HCT116 (cell line): ENCODE results near the gene IFI44. TPM values are rescaled to one million over a fixed set of nuclear protein-coding genes. Genes with fewer than 3 reads are reported as not detected.

Experiments
- ATAC-seq: fragments of 200-7000 bp; cut with Tn5 transposase; 2 replicates; pipeline ENCODE4 v1.9.1; 2020; ENCODE audit warnings: mild to moderate bottlenecking, moderate library complexity
- BruUV-seq: library from RNA; stranded (reverse); fragments of 400-500 nt; replicated peaks from 2 replicates; lab custom pipeline; 2021; lab: Mats Ljungman, UMichigan
- CTCF ChIA-PET: fragments of 300-600 bp; sonication (Branson Sonifier 250); formaldehyde crosslinking; loops from one replicate; lab custom pipeline; 2021; ENCODE audit warnings: antibody characterized with exemption; lab: Charles Lee
- POLR2A ChIA-PET: fragments of 300-600, 350-600 bp; sonication (Branson Sonifier 250); formaldehyde crosslinking; loops from one replicate; lab custom pipeline; 2021; ENCODE audit warnings: antibody characterized with exemption; lab: Charles Lee
- RAD21 ChIA-PET, 2 experiments: fragments of 300-600 bp; sonication (Branson Sonifier 250); formaldehyde crosslinking; loops; one replicate each; lab custom pipeline; 2023; ENCODE audit warnings: low total read pairs in 2 of 2; ENCODE audit not compliant: uncharacterized antibody in 2 of 2, unreplicated experiment in 2 of 2, low non-redundant PET in 1 of 2; lab: Charles Lee
- DNase-seq: peaks from one replicate; pipeline ENCODE4 v3.0.0-alpha.2; 2010; ENCODE audit warnings: low read depth, low spot score
- H2AFZ ChIP-seq: fragments of 200-600 bp; shearing (Covaris generic), sonication (generic); 2 replicates; pipeline ENCODE4 v1.6.1; 2017; ENCODE audit warnings: low read depth, mixed run types, mixed read lengths, antibody characterized with exemption, low read length; ENCODE audit not compliant: poor library complexity, severe bottlenecking
- H3K27ac ChIP-seq: 2 replicates; pipeline ENCODE4 v1.5.1; 2012; ENCODE audit warnings: low read depth, low read length
- H3K27me3 ChIP-seq: fragments of 200-600 bp; sonication (generic); 2 replicates; pipeline ENCODE4 v1.6.1; 2016; ENCODE audit warnings: mixed run types, low read length, mixed read lengths; ENCODE audit not compliant: insufficient read depth
- H3K36me3 ChIP-seq, 2 experiments: fragments of 200-500 bp in 1 of 2; fragments of 200-600 bp in 1 of 2; sonication (Bioruptor generic) in 1 of 2; sonication (generic) in 1 of 2; 2 replicates each; pipeline versions ENCODE4 v1.5.1 to v1.6.1; 2014 to 2016; ENCODE audit warnings: low read length in 2 of 2, inconsistent platforms in 1 of 2, mixed read lengths in 1 of 2, mixed run types in 1 of 2; ENCODE audit not compliant: insufficient read depth in 2 of 2, control insufficient read depth in 1 of 2
- H3K4me1 ChIP-seq, 2 experiments: fragments of 200-600 bp in 1 of 2; sonication (generic) in 1 of 2; 2 replicates each; pipeline versions ENCODE4 v1.5.1 to v1.6.1; 2012 to 2017; ENCODE audit warnings: low read length in 2 of 2, inconsistent platforms in 1 of 2, mild to moderate bottlenecking in 1 of 2, mixed read lengths in 1 of 2, mixed run types in 1 of 2, moderate library complexity in 1 of 2; ENCODE audit not compliant: insufficient read depth in 2 of 2, control insufficient read depth in 1 of 2
- H3K4me2 ChIP-seq: fragments of 200-600 bp; sonication (generic); 2 replicates; pipeline ENCODE4 v1.6.1; 2017; ENCODE audit warnings: mixed run types, low read length, mixed read lengths
- H3K4me3 ChIP-seq, 2 experiments: fragments of 200-600 bp in 1 of 2; sonication (generic) in 1 of 2; replicated peaks in 1 of 2; 2 replicates each; pipeline ENCODE4 v1.5.1; 2011 to 2016; ENCODE audit warnings: low read length in 2 of 2, control low read depth in 1 of 2, low read depth in 1 of 2, mild to moderate bottlenecking in 1 of 2, mixed read lengths in 1 of 2, mixed run types in 1 of 2
- H3K79me2 ChIP-seq: fragments of 200-600 bp; sonication (generic); 2 replicates; pipeline ENCODE4 v1.6.1; 2017; ENCODE audit warnings: mild to moderate bottlenecking, mixed run types, low read length, moderate library complexity, mixed read lengths; ENCODE audit not compliant: insufficient read depth
- H3K9ac ChIP-seq: fragments of 200-600 bp; sonication (generic); 2 replicates; pipeline ENCODE4 v1.6.1; 2016; ENCODE audit warnings: low read length, mixed read lengths
- H3K9me2 ChIP-seq: fragments of 200-600 bp; sonication (generic), shearing (Covaris generic); 2 replicates; pipeline ENCODE4 v1.6.1; 2017; ENCODE audit warnings: mixed run types, mild to moderate bottlenecking, moderate library complexity; ENCODE audit not compliant: insufficient read depth
- H3K9me3 ChIP-seq, 2 experiments: fragments of 200-500 bp in 1 of 2; fragments of 200-600 bp in 1 of 2; sonication (Bioruptor generic) in 1 of 2; sonication (generic) in 1 of 2; 2 replicates each; pipeline ENCODE4 v1.6.1; 2014 to 2017; ENCODE audit warnings: low read length in 2 of 2, mixed read lengths in 2 of 2, inconsistent platforms in 1 of 2, low read depth in 1 of 2, mild to moderate bottlenecking in 1 of 2, mixed run types in 1 of 2, moderate library complexity in 1 of 2; ENCODE audit not compliant: control insufficient read depth in 1 of 2, insufficient read depth in 1 of 2
- H4K20me1 ChIP-seq: fragments of 200-600 bp; sonication (generic), shearing (Covaris generic); 2 replicates; pipeline ENCODE4 v1.6.1; 2017; ENCODE audit warnings: mixed run types, mild to moderate bottlenecking, moderate library complexity; ENCODE audit not compliant: insufficient read depth
- ELF1 ChIP-seq: IDR thresholded peaks from 2 replicates; pipeline ENCODE4 v1.6.1; 2012; ENCODE audit warnings: low read depth, borderline replicate concordance
- EZH2 ChIP-seq: fragments of 200-600 bp; sonication (generic); IDR thresholded peaks from 2 replicates; pipeline ENCODE4 v1.6.1; 2017; ENCODE audit warnings: antibody characterized with exemption, mixed run types
- EZH2phosphoT487 ChIP-seq: fragments of 200-600 bp; IDR thresholded peaks from 2 replicates; pipeline ENCODE4 v1.6.1; 2018; ENCODE audit warnings: antibody characterized with exemption, borderline replicate concordance
- JUND ChIP-seq: IDR thresholded peaks from 2 replicates; pipeline ENCODE4 v1.6.1; 2012
- POLR2A ChIP-seq: IDR thresholded peaks from 2 replicates; pipeline ENCODE4 v1.7.0; 2011; ENCODE audit warnings: borderline replicate concordance; ENCODE audit not compliant: insufficient read depth, insufficient read length; ENCODE audit errors: extremely low read depth
- POLR2AphosphoS5 ChIP-seq: IDR thresholded peaks from 2 replicates; pipeline ENCODE4 v1.6.1; 2011; ENCODE audit warnings: mild to moderate bottlenecking, low read depth, low read length, moderate library complexity
- RAD21 ChIP-seq: IDR thresholded peaks from 2 replicates; pipeline ENCODE4 v1.6.1; 2012; ENCODE audit warnings: low read depth, mild to moderate bottlenecking
- TCF7L2 ChIP-seq: IDR thresholded peaks from 2 replicates; pipeline ENCODE4 v1.7.0; 2011; ENCODE audit warnings: borderline replicate concordance, inconsistent platforms; ENCODE audit not compliant: insufficient read depth, insufficient read length; ENCODE audit errors: extremely low read depth
- ZFX ChIP-seq: fragments of 450-650 bp; IDR thresholded peaks from 2 replicates; pipeline ENCODE4 v1.6.1; 2017
- intact Hi-C: fragments of 100-400 bp; cut with micrococcal nuclease; formaldehyde crosslinking; loops from 2 replicates; pipeline ENCODE4 v1.10.0; 2022
- total RNA-seq: library from RNA; stranded (reverse); gene quantifications from one replicate; pipeline ENCODE4 v1.2.1, GENCODE V29; 2021; ENCODE audit not compliant: unreplicated experiment
- TF ChIP-seq, protein P1 (sequence below), 3 experiments: fragments of 200-600 bp in 1 of 3; sonication (generic) in 1 of 3; IDR thresholded peaks in 2 of 3; conservative IDR thresholded peaks in 1 of 3; 2 replicates each; pipeline ENCODE4 v1.5.1; 2012 to 2017; ENCODE audit warnings: low read depth in 2 of 3, low read length in 2 of 3, antibody characterized with exemption in 1 of 3, borderline replicate concordance in 1 of 3, control low read depth in 1 of 3, mild to moderate bottlenecking in 1 of 3, mixed read lengths in 1 of 3, mixed run types in 1 of 3, moderate library complexity in 1 of 3; ENCODE audit not compliant: insufficient read depth in 1 of 3
- TF ChIP-seq, protein P2 (sequence below): IDR thresholded peaks from 2 replicates; pipeline ENCODE4 v1.6.1; 2012
- TF ChIP-seq, protein P3 (sequence below): IDR thresholded peaks from 2 replicates; pipeline ENCODE4 v1.6.1; 2012
- TF ChIP-seq, protein P4 (sequence below): IDR thresholded peaks from 2 replicates; pipeline ENCODE4 v1.6.1; 2011; ENCODE audit warnings: mild to moderate bottlenecking, low read length, moderate library complexity; ENCODE audit not compliant: insufficient replicate concordance; ENCODE audit errors: extremely low read depth

The IFI44 gene
- total RNA-seq, 1 experiment from 2014 or later: 0.66 TPM

DNA sequence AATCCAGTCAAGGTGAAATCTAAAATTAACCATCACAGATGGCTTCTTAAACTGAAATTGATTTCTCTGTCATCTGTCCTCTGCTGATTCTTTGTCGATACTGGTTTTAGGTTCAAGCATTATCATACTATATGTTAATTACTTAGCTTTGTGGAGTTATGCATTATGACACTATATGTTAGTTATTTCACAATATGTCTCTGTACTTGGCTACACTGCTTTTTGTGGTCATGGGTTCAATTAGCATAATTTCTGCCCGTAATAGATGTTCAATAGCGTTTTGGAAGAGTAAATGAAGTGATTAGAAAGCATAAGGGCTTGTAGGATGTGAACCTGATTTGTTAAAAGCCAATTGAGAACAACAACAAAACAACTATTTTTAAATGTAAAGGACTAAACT lies 28.2 kb downstream of the IFI44 start:
- Histone ChIP-seq H3K27ac (no peak overlapping the region), H3K4me3 (no peak overlapping the region), H3K9me3 (no peaks in the 10 kb centered on the region), H3K27me3 (no peaks in the 10 kb centered on the region), H4K20me1 (no peaks in the 10 kb centered on the region), H3K9me2 (no peaks in the 10 kb centered on the region), H3K79me2 (no peaks in the 10 kb centered on the region), H3K4me2 (no peak overlapping the region), H3K9ac (no peak overlapping the region), H3K4me1 (no peaks in the 10 kb centered on the region), H3K36me3 (no peaks in the 10 kb centered on the region), H2AFZ (no peak overlapping the region)
- BruUV-seq: no TSS peak
- no peak for ATAC-seq
- intact Hi-C loops: loop anchor here (5.0 kb wide), 1 partner anchor 530 kb away; no protein-coding TSS in a partner anchor
- TF ChIP-seq POLR2A (no peak), ELF1 (no peak), RAD21 (no peak), ZFX (no peak), TCF7L2 (no peak), JUND (no peak), EZH2phosphoT487 (no peak), POLR2AphosphoS5 (no peak), EZH2 (no peak)
- TF ChIP-seq, protein P1, sequence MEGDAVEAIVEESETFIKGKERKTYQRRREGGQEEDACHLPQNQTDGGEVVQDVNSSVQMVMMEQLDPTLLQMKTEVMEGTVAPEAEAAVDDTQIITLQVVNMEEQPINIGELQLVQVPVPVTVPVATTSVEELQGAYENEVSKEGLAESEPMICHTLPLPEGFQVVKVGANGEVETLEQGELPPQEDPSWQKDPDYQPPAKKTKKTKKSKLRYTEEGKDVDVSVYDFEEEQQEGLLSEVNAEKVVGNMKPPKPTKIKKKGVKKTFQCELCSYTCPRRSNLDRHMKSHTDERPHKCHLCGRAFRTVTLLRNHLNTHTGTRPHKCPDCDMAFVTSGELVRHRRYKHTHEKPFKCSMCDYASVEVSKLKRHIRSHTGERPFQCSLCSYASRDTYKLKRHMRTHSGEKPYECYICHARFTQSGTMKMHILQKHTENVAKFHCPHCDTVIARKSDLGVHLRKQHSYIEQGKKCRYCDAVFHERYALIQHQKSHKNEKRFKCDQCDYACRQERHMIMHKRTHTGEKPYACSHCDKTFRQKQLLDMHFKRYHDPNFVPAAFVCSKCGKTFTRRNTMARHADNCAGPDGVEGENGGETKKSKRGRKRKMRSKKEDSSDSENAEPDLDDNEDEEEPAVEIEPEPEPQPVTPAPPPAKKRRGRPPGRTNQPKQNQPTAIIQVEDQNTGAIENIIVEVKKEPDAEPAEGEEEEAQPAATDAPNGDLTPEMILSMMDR (IDR thresholded peaks at IDR 0.05 in 2 of 3, conservative IDR thresholded peaks at IDR 0.05 in 1 of 3; ENCODE audit: borderline replicate concordance in 1 of 3, insufficient read depth in 1 of 3, low read depth in 2 of 3, low read length in 2 of 3): no peak
- TF ChIP-seq, protein P2, sequence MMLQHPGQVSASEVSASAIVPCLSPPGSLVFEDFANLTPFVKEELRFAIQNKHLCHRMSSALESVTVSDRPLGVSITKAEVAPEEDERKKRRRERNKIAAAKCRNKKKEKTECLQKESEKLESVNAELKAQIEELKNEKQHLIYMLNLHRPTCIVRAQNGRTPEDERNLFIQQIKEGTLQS: no peak
- TF ChIP-seq, protein P3, sequence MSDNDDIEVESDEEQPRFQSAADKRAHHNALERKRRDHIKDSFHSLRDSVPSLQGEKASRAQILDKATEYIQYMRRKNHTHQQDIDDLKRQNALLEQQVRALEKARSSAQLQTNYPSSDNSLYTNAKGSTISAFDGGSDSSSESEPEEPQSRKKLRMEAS: no peak
- TF ChIP-seq, protein P4, sequence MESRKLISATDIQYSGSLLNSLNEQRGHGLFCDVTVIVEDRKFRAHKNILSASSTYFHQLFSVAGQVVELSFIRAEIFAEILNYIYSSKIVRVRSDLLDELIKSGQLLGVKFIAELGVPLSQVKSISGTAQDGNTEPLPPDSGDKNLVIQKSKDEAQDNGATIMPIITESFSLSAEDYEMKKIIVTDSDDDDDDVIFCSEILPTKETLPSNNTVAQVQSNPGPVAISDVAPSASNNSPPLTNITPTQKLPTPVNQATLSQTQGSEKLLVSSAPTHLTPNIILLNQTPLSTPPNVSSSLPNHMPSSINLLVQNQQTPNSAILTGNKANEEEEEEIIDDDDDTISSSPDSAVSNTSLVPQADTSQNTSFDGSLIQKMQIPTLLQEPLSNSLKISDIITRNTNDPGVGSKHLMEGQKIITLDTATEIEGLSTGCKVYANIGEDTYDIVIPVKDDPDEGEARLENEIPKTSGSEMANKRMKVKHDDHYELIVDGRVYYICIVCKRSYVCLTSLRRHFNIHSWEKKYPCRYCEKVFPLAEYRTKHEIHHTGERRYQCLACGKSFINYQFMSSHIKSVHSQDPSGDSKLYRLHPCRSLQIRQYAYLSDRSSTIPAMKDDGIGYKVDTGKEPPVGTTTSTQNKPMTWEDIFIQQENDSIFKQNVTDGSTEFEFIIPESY: no peak
- RAD21 ChIA-PET: no interaction called here
- no peak for DNase-seq
- POLR2A ChIA-PET: no interaction called here
- CTCF ChIA-PET: interaction anchor here (1.3 kb wide), 1 partner anchor 60 kb away, joined by 3 read pairs; no protein-coding TSS in a partner anchor
